ENCODE data around the gene SART3. TPM values are rescaled to one million over a fixed set of nuclear protein-coding genes. Genes with fewer than 3 reads are reported as not detected.

Gene SART3
- polyA plus RNA-seq, 1 of the 3 experiments (the other 2 are of a cell fraction): 28.9 TPM

DNA sequence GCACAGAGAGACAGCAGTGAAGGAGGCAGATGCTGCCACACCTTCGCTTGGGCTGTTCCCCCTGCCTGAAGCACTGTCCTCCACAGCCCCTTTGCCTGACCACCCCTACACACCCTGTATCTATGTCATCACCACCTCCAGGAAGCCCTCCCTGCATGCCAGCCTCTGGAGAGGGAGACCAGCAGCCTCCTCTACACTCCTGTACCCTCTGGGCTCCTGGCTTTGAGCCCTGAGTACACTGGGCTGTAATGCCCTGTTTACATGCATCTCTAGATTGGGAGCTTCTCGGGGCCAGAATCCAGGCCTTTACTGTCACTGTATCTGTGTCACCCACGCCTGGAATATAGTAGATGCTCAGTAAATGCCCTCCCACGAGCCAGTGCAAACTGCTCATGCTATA, 42.8 kb upstream of the SART3 start:
- H3K36me3 ChIP-seq (replicated peaks in 1 of 2; ENCODE audit: control insufficient read depth in 1 of 2, insufficient read depth in 2 of 2, low read length in 1 of 2): no peaks in the 10 kb centered on the region
- no peaks in the 10 kb centered on the region for H3K79me2 ChIP-seq (ENCODE audit: insufficient read depth)
- H3K27me3 ChIP-seq (ENCODE audit: insufficient read depth): no peaks in the 10 kb centered on the region
- POLR2A ChIA-PET: no interaction called here
- H3K27ac ChIP-seq (ENCODE audit: low read depth in 2 of 2, low read length in 1 of 2): no peak overlapping the region
- no peak overlapping the region for H3K4me2 ChIP-seq
- H3K9ac ChIP-seq: no peak overlapping the region
- H3F3A ChIP-seq (replicated peaks; ENCODE audit: insufficient read depth): peaks cover 7% of the 10 kb centered on the region
- no peak overlapping the region for H2AFZ ChIP-seq (ENCODE audit: low read depth)
- peaks cover 0 to 13% of the 10 kb centered on the region in 2 experiments; a peak in 1 of 4 replicates for H3K4me1 ChIP-seq (ENCODE audit: control insufficient read depth in 1 of 2, insufficient read depth in 2 of 2, low read depth in 1 of 2, low read length in 1 of 2)
- no peaks in the 10 kb centered on the region for H3K9me3 ChIP-seq
- CTCF ChIA-PET: interaction anchor here (1.3 to 7.2 kb wide), 2 partner anchors 14 to 32 kb away, joined by 4 to 63 read pairs; no protein-coding TSS in a partner anchor
- DNase-seq: no peak
- TF ChIP-seq MXI1 (IDR thresholded peaks at IDR 0.05; ENCODE audit: low read depth, low read length) (no peak), NRF1 (IDR thresholded peaks at IDR 0.05; ENCODE audit: low read depth, low read length) (no peak), CTCF (IDR thresholded peaks at IDR 0.05) (no peak), RFX5 (IDR thresholded peaks at IDR 0.05; ENCODE audit: low read length) (no peak), RCOR1 (IDR thresholded peaks at IDR 0.05; ENCODE audit: low read length) (no peak), SMC3 (IDR thresholded peaks at IDR 0.05; ENCODE audit: low read depth, low read length) (no peak), JUND (IDR thresholded peaks at IDR 0.05) (no peak), GABPA (IDR thresholded peaks at IDR 0.05; ENCODE audit: low read depth) (no peak), REST (IDR thresholded peaks at IDR 0.05; ENCODE audit: low read depth, low read length) (no peak)
- no peaks in the 10 kb centered on the region for H4K20me1 ChIP-seq (ENCODE audit: insufficient read depth)
- WGBS (ENCODE audit: low lambda C conversion rate): 75% methylated on average over 4 of the region's 4 CpGs
- H3K9me2 ChIP-seq: no peaks in the 10 kb centered on the region
- no peak overlapping the region for H3K4me3 ChIP-seq (ENCODE audit: low read depth in 2 of 2, low read length in 1 of 2)

DNA sequence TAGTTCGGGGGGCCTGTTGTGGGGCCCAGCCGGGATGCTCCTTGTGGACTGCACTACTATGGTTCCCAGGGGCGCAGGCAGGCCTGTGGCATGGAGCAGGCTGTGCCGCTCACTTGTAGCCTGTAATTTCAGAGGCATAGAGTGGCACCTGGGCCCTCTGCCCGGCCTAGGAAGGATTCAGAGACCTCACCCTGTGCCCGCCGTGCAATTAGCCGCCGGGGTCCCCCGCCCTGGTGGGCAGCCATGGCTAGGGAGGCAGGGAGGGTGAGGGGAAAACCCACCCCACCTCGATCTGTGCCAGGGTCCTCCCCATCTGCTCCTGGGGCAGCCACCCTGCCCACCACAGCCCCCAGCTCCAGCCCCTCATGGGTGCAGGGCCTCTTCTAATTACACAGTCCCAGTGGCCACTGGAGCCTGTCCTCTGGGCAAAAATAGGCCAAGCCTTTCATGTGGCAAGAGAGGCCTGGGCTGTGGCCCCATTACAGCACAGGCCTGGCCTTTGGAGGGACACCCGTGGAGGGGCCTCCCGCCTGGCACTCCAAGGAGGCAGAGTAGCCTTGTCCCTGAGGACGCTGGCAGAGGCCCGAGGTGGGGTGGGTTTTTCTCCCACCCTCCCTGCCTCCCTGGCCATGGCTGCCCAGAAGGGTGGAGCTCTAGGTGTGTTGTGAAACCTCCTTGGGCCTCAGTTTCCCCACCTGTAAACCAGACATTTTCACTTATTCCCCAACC, 42.2 kb upstream of the SART3 start:
- Histone ChIP-seq H3K9ac (no peak overlapping the region), H3K27me3 (ENCODE audit: insufficient read depth) (no peaks in the 10 kb centered on the region), H3K9me3 (no peaks in the 10 kb centered on the region), H3K4me1 (ENCODE audit: control insufficient read depth in 1 of 2, insufficient read depth in 2 of 2, low read depth in 1 of 2, low read length in 1 of 2) (peaks cover 0 to 19% of the 10 kb centered on the region in 2 experiments; a peak in 1 of 4 replicates), H4K20me1 (ENCODE audit: insufficient read depth) (no peaks in the 10 kb centered on the region), H2AFZ (ENCODE audit: low read depth) (no peak overlapping the region), H3K79me2 (ENCODE audit: insufficient read depth) (no peaks in the 10 kb centered on the region), H3K27ac (ENCODE audit: low read depth in 2 of 2, low read length in 1 of 2) (no peak overlapping the region), H3K4me2 (no peak overlapping the region), H3F3A (replicated peaks; ENCODE audit: insufficient read depth) (peaks cover 11% of the 10 kb centered on the region), H3K36me3 (replicated peaks in 1 of 2; ENCODE audit: control insufficient read depth in 1 of 2, insufficient read depth in 2 of 2, low read length in 1 of 2) (no peaks in the 10 kb centered on the region), H3K4me3 (ENCODE audit: low read depth in 2 of 2, low read length in 1 of 2) (no peak overlapping the region), H3K9me2 (no peaks in the 10 kb centered on the region)
- POLR2A ChIA-PET: no interaction called here
- TF ChIP-seq ELF1 (IDR thresholded peaks at IDR 0.05) (no peak), RFX5 (IDR thresholded peaks at IDR 0.05; ENCODE audit: low read length) (no peak), NFIC (IDR thresholded peaks at IDR 0.05; ENCODE audit: borderline replicate concordance) (no peak)
- 89% methylated on average over 8 of the region's 15 CpGs for WGBS (ENCODE audit: low lambda C conversion rate)
- CTCF ChIA-PET: interaction anchor here (1.8 to 7.2 kb wide), 2 partner anchors 15 to 32 kb away, joined by 6 to 63 read pairs; no protein-coding TSS in a partner anchor
- DNase-seq: no peak
